ENCODE results near the gene STPG4. TPM values are rescaled to one million over a fixed set of nuclear protein-coding genes. Genes with fewer than 3 reads are reported as not detected.

The STPG4 gene
- total RNA-seq, 4 donors from 2014 or later = not detected

- no peak overlapping the region for H3K4me3 ChIP-seq
- peaks cover 1 to 44% (median 24%) of the 10 kb centered on the region in 3 donors for H3K4me1 ChIP-seq
- no peaks in the 10 kb centered on the region for H3K9me3 ChIP-seq
- H3K27me3 ChIP-seq = no peaks in the 10 kb centered on the region
- TF ChIP-seq POLR2A (IDR thresholded peaks at IDR 0.05) (no peak), CTCF (IDR thresholded peaks at IDR 0.05) (no peak)
- 62 to 65% methylated on average over 4 to 5 of the region's 5 CpGs for WGBS, 2 donors
- H3K36me3 ChIP-seq = no peaks in the 10 kb centered on the region
- peak overlapping the region in 1 of 4 donors; percentile 46 for H3K27ac ChIP-seq
- intact Hi-C loops (cut with DNase I) = no loop called here
- no peak for DNase-seq
Observed at GRCh38 chr2:47088371-47089082, 66.6 kb downstream of the STPG4 start.

GRCh38 chr2:47087051-47087450, 68.1 kb downstream of the STPG4 start:
- Histone ChIP-seq H3K27ac (peak overlapping the region in 1 of 4 donors; percentile 62), H3K4me1 (peaks cover 3 to 49% (median 25%) of the 10 kb centered on the region in 3 donors), H3K4me3 (no peak overlapping the region), H3K9me3 (no peaks in the 10 kb centered on the region), H3K27me3 (no peaks in the 10 kb centered on the region), H3K36me3 (no peaks in the 10 kb centered on the region)
- WGBS, 2 donors = 55 to 69% methylated on average over 1 to 3 of the region's 3 CpGs
- intact Hi-C loops (cut with DNase I) = no loop called here
- TF ChIP-seq POLR2A (IDR thresholded peaks at IDR 0.05) (no peak), CTCF (IDR thresholded peaks at IDR 0.05) (no peak)
- no peak for DNase-seq

- intact Hi-C loops (cut with DNase I) = no loop called here
- no peaks in the 10 kb centered on the region for H3K9me3 ChIP-seq
- no peak for TF ChIP-seq POLR2A (IDR thresholded peaks at IDR 0.05)
- H3K36me3 ChIP-seq = no peaks in the 10 kb centered on the region
- H3K27me3 ChIP-seq = no peaks in the 10 kb centered on the region
- no peak overlapping the region for H3K4me3 ChIP-seq
- peak overlapping the region in 2 of 4 donors; percentile 62 to 77 for H3K27ac ChIP-seq
- DNase-seq = no peak
- peaks cover 3 to 49% (median 25%) of the 10 kb centered on the region in 3 donors for H3K4me1 ChIP-seq
- 56 to 60% methylated on average over 4 to 6 of the region's 6 CpGs for WGBS, 2 donors
Observed at GRCh38 chr2:47086571-47086970, 68.5 kb downstream of the STPG4 start.

- peaks cover 3 to 49% (median 25%) of the 10 kb centered on the region in 3 donors for H3K4me1 ChIP-seq
- H3K4me3 ChIP-seq = peak overlapping the region in 1 of 4 donors; percentile 10
- H3K27ac ChIP-seq = peak overlapping the region in 2 of 4 donors; percentile 62 to 77
- no peak for DNase-seq
- no peaks in the 10 kb centered on the region for H3K27me3 ChIP-seq
- intact Hi-C loops (cut with DNase I) = no loop called here
- WGBS, 2 donors = 57 to 74% methylated on average over 9 of the region's 9 CpGs
- no peaks in the 10 kb centered on the region for H3K36me3 ChIP-seq
- no peak for TF ChIP-seq CTCF (IDR thresholded peaks at IDR 0.05)
- no peak for TF ChIP-seq POLR2A (IDR thresholded peaks at IDR 0.05)
- no peaks in the 10 kb centered on the region for H3K9me3 ChIP-seq
Observed at GRCh38 chr2:47086054-47086471, 69.0 kb downstream of the STPG4 start.

- Histone ChIP-seq H3K4me3 (no peak overlapping the region), H3K36me3 (no peaks in the 10 kb centered on the region), H3K9me3 (no peaks in the 10 kb centered on the region), H3K27me3 (no peaks in the 10 kb centered on the region), H3K4me1 (peaks cover 13 to 59% (median 36%) of the 10 kb centered on the region in 3 donors), H3K27ac (peak overlapping the region in 3 of 4 donors; percentile 9 to 52 (median 28))
- intact Hi-C loops (cut with DNase I) = no loop called here
- TF ChIP-seq CTCF (IDR thresholded peaks at IDR 0.05) (no peak), POLR2A (IDR thresholded peaks at IDR 0.05) (no peak)
- no peak for DNase-seq
- 63 to 70% methylated on average over 5 to 8 of the region's 17 CpGs for WGBS, 2 donors
Observed at GRCh38 chr2:47083886-47084687, 71.0 kb downstream of the STPG4 start.
